HG02623 (cell line): ENCODE results near the gene LRMDA.

Experiments
- ATAC-seq: cut with Tn5 transposase; IDR thresholded peaks from one replicate; pipeline ENCODE4 v1.9.1; 2021; ENCODE audit warnings: moderate library complexity; ENCODE audit not compliant: unreplicated experiment

Gene LRMDA

DNA sequence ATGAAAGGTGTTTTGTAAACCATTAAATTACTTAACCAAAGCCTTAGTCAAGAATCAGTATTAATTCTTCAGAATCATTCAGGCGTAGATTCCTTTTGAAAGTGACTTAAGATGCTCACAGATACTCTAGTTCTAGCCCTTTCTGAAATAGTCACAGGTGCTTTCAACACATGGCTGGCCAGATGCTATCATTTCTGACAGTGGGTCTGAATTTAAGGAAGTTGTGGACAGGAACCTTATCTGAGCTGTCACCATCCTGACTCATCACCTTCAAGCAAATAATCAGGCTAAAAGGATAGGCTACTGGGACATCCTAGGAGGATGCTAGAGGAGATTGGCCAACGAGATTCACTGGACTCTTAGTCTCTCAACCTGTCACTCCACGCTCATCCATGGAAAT is 501.5 kb downstream of the LRMDA start:
- no peak for ATAC-seq

DNA sequence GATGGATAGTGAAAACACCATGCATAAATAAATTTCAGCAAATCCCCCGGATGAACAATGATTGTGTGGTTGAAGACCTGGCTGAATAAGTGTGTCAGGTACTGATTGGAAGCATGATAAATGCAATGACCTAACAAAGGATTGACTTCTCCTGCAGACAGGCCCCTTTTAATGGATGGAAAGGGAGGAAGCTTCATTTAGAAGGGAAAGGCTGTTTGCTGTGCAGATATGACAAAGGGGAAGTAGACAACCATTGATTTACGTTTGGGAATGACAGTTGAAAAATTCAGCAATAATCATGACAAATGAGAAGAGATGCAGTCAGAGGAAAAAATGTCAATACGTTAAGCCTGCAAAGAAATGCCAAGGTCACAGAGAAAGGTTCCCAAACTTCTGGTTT is 503.8 kb downstream of the LRMDA start:
- no peak for ATAC-seq

DNA sequence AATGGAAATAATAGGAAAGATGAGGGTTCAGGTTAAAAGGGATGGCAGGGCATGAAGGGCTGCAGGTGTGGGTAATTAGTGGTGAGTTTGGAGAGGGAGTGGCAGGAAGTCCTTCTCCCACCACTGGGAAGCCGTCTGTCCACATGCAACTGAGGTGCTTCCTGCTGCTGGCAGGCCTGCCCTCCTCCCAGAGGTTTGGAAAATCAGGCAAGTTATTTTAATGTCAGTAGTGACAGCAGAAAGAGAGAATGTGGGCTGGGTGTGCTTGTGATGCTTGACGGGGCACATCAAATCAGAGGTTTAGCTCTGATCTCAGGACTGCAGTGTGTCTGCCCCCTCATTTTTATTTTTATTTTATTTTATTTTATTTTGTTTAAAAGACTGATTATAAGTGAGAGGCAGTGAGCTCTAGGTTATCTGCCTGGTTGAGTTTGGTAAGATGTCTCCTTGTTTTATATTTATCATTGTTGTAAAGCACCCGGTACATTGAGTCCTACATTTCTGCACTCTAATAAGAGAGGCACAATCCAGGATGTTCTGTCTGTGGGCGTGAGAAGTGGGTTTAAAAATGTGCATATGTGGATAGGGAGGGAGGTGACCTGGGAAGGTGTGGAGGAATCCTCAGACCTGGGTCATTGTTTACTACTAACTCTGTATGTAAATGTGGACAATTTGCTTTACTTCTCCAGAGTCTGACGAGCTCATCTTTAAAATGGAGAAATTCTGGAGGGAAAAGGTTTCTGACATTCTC is 504.4 kb downstream of the LRMDA start:
- ATAC-seq: no peak

DNA sequence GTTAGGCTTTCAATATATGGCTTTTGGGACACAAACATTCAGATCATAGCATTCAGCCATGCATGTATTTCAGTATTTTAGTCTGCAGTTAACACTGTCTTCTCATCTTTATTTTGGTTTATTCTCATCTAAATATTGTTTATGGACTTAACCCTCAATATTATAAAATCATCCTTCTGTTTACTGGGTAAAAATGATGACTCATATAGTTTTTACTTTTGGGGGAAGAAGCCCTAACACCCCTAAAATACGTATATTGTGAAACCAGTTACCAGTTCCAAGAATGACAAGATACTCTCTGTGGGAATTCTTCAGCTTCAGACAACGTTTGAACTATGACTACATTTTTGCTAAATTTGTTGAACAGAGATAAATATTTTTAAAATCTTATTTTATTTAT is 505.4 kb downstream of the LRMDA start:
- ATAC-seq: no peak

DNA sequence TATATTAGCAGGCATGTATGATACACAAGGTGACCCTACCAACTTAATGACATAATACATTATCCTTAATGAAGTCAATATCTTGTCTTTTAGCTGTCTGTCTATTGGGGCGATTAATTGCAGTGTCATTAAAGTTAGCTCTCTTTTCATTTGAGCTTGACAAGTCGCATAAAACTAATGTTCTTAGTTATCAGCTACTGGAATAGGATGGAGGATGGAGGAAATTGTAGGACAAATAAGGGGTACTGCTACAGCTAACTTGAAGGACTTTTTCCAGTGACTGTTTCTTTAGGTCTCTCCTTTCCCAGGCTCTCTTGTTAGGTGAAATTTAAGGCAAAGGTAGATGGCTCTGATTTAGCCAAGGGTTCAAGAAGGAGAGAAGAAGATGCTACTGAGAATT is 506.4 kb downstream of the LRMDA start:
- no peak for ATAC-seq

DNA sequence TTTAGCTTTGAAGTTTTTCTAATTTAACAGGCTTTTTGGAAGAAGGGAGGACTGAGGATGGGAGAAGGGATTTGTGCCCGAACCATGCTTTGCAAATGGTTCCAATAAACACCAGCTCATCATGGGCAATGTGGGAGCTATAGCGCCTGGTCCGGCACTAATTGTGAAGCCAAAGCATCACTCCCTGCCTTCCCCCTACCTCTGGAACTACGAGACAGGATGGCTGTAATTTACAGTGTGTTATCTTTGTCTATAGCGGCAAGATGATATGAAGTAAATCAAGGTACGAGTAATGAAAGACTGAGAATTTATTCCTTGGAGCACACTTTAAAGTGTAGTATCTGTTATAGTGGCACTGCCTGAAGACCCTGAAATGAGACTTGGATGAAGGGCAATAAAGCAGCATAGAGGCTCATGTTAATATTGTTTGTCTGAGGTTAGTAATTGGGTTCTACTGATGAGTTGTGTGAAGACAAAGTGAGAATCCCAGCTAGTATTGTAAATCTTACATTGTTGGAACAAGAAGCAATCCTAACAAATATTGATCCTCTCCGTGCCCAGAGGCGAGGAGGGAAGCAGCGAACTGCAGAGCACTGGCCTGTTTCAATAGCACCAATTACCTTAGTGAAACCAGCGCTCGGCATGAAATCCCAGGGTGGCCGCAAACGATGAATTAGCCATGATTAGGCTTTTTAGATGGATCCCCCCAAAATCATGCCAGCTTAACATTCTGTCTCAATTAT is 507.1 kb downstream of the LRMDA start:
- ATAC-seq: no peak

DNA sequence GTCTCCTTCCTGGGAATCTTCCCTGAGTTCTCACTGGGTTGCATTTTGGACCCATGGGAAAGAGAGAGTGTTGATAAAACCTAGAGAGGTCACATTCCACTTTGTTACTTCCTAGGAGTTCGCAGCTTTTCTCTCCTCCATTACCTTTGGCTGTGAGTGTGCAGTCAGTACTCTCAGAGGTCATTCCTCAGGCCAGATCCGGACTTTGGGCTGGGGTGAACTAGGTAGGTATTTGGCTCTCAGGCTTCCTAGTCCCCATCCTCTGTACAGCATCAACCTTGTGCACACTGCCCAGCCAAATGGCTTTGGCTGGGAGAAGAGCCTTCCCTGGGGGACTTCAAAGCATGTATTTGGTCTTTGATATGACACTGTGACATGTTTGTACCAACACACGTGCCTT is 508.1 kb downstream of the LRMDA start:
- no peak for ATAC-seq

DNA sequence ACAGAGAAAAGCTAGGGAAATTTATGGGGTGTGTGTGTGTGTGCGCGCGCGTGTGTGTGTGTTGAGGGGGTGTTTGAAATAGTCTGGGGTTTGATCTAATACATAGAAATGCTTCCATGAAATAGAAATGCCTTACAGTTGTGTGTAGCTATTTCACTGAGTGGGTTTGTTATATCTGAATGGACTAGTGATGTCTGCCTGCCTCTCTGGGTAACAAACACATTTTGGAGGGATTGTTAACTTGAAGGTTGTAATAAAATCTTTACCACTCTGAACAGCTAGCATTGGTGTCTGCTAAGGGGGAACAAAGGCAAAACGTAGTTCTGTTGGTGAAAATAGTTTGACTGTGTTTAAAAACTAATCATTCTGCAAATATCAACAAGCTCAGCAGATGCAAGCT is 509.3 kb downstream of the LRMDA start:
- no peak for ATAC-seq

DNA sequence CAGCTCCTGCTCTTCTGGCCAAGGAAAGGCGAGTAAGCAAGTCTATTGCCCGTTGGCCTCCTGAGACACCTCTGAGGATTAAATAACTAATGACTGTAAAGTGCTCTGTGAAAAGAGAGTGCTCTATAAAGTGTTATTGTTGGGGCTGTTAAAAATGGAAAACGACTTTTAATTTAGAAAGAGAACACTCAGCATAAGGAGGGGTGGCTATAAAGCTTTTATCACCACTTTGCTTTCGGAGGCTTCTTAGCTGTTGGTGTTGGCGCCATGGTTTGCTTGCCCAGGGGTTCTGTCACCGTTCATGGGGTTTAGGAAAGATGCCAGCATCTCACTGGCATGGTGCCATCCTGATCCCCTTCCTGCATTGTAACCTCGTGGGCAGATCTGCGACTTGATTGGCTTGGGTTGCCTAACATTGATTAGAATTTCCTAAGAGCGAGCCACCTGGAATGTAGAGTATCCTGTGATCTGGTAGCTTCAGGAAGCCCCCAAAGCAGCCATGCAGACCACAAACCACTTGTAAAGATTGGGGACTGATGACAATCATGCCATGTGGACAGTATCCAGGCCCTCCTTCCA is 509.9 kb downstream of the LRMDA start:
- ATAC-seq: no peak

DNA sequence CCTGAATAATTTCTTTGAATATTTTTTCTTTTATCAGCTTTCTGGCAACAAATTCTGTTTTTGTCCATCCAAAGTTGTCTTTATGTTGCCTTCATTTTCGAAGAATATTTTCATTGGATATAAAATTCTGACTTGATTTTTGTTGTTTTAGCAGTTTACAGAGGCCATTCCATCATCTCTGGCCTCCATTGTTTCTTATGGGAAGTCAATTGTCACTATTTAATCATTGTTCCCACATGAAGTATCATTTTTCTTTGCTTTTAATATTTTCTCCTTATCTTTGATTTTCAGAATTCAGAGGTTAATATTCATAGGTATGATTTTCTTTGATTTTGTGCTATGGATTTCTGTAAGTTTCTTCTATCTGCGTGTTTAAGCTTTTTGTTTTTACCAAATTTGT is 512.6 kb downstream of the LRMDA start:
- no peak for ATAC-seq

DNA sequence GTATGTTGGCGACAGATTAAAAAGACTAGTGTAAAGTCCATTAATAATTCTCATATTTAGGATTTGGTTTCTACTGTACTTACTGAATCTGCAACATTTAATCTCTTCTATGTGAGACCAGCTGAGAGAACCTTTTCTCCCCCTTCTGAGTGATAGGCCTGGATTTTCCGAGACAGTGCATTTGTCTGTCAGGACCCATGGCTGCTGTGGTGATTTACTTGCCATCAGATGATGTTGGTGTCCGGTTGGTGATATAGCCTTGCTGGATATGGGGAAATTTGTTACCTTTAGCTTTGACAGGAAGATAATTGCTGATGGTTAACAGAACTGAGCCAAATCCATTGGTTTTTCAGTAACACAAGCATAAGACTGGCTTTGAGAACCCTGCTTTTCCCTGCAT is 517.2 kb downstream of the LRMDA start:
- no peak for ATAC-seq

DNA sequence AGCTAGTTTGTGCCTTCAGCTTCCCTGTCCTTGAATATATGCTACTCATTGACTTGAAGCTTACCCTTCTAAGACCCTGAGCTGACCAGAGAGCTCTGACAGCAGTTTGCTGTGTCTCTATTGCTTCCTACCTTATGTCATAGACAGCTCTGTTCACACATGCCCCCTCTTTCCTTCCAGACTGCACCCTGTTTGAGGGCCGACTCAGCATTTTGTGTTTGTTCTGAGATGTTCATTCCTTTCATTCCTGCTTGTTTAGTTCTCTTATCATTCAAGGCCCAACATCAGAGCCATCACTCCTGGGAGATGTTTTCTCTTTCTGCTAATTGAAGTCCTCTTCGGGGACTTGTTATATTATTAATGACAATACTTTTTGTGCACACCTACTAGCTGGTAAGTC is 518.9 kb downstream of the LRMDA start:
- no peak for ATAC-seq

DNA sequence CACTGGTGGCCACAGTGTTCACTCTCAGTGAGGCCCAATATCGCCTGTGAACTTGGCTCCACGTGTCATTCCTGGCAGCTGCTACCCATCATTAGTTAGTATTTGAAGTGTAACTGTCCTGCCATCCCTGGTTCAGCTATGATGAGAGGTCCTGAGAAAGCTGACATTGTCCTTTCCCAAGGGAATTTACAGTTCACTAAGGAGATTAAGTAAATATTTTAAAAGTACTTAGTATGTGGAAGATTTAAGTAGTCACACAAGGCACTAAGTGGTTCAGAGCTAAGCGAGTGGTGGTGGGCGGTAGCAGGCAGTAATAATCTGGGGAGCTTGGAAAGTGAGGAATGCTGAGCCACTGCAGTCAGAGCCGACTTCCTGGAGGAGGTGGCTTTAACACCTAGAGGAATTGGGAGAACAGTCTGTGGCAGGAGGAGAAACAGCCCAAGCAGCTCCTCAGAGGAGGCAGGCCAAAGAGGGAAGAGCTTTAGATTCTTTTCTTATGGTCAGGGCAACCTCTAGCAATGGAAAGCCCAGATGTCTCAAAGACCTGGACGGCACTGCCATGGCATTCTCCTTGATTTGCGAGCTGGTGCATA is 519.7 kb downstream of the LRMDA start:
- ATAC-seq: no peak

DNA sequence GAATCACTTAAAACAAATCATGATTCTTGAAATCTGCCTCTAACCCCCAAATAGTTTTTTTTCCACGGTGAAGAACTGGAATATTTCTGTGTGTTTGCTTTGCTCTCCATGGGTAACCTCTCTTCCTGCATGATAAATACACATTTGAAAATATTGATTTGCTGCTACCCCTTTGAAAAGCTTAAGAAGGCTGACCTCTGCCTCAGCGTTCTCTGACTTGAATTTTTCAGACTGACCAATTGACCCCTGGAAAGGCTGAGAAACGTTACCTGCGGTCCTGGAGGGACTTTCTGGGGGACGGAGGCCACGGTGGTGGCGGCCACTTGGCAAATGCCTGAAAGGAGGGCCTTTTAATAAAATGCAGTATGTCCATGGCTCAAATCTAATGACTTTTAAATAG is 520.2 kb downstream of the LRMDA start:
- ATAC-seq: no peak

DNA sequence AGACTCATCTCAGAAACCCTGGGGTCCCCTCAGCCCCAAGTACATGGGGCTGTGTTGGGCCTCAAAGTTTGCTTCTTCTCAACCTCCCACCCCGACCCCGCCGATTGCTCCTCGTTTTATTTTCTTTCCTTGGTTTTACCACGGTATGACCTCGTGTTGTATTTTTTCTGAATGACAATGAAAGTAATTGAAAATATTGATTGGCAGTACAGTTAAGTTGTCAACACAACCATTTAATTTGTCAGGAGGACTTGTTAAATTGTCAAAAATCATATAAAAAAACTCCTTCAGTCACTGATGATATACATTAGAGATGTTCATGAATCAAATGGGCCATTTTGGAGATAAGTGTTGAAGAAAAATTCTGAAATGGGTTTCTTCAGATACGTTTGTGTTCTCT is 520.7 kb downstream of the LRMDA start:
- no peak for ATAC-seq

DNA sequence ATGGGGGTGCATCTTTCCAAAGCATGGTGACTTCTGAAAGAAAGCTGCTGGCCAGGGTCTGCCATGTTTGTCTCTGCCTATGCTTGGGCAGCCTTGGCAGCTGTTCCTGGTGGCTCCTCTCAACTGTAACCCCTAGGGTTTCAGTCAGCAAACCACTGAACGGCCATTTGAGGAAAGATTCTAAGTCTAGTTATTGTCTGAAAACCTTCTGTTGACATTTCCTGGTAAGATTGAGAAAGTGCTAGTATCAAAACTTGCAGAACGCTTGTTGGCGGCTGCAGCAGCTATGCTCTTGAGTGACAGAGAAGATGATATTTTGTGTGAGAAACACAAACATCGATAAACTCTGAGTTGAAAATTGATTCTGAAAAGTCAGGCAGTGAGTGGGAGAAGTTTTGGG is 523.1 kb downstream of the LRMDA start:
- ATAC-seq: no peak

DNA sequence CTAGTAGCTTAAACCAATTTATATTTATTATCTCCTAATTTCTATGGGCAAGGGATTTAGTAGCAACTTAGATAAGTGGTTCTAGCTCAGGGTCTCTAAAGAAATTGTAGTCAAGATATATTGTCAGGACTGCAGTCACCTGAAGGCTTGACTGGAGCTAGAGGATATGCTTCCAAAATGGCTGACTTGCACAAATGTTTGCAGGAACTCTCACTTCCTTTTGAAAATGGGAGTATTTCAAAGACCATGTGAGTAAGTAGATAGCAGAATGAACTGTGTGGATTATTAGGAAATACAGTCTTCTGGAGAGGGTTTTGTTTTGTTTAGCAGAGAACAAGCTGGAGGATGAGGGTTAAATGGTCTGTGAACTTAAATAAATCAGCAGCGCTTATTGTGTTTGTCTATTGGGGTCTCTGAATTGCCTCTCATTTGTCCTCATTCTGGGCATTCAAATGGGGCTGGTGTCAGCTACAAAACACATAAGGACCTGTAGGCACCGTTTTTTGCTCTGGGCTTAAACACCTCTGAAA is 524.6 kb downstream of the LRMDA start:
- no peak for ATAC-seq

DNA sequence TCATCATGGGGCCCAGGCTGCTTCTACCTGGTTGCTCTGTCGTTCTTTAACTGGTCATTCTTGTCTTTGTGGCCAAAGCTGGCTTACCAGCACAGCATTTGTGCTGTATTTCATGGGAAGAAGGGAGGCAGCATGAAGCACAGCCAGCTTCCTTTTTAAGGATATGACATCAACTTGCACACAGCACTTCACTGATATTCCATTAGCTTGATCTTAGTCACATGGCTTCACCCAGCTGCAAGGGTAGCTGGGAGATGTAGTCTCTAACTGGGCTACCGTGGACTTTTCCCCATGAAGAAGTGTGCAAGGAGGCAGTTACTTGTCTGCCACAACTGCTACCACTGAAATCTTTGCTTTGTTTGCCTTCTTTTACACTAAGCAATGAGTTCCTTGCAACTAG is 525.2 kb downstream of the LRMDA start:
- ATAC-seq: no peak

DNA sequence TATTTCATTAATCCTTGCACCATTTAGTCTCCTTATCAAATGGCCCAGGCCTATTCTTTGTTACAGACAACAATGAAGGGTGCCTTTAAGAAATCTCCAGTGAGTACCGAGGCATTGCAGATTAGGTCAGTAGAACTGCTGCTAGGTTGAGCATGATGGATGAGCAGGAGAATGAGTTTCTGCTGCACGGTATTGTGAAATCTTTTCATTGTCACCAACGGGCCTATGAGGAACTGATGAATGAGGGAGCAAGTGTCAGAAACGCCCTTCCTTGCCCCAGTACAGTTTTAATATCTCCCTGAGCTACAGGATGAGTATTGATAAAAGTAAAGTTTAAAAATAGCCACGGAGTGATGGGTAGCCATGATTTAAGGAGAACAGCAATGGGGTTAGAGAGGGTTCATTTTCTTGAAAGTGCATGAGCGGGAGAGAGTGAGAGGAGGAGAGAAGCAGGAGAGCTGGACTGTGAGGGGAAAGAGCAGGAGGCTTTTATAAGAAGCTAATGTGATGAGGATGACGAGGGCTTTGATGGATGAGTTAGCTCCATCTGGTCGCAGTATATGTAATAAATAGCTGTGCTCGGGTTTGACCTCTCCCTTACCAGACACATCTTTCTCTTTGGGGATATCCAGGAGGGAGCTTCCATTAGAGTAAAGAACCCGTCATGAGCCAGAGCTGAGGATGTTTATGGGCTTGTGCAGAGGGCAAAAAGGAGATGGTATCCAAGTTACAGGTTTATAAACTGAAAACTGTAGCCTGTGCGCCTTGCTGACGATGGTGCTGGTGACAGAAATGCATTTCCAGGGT is 526.1 kb downstream of the LRMDA start:
- no peak for ATAC-seq

DNA sequence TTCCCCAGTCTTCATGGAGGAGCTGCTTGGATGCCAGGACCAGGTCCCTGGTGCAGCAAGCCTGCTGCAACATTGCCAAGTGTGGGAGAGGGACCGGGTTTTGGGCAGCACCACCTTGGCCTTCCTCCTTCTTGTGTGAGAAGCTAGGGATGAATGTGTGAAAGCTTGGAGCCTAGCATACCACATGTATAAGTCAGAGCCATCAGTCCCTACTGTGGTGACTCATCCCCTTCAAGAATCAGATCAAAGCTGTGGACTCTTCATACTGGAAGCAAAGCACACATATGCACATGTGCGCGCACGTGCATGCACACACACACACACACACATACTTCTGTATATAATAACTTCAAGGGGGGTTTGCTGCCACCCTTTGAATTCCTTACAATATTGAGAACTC is 527.8 kb downstream of the LRMDA start:
- no peak for ATAC-seq

DNA sequence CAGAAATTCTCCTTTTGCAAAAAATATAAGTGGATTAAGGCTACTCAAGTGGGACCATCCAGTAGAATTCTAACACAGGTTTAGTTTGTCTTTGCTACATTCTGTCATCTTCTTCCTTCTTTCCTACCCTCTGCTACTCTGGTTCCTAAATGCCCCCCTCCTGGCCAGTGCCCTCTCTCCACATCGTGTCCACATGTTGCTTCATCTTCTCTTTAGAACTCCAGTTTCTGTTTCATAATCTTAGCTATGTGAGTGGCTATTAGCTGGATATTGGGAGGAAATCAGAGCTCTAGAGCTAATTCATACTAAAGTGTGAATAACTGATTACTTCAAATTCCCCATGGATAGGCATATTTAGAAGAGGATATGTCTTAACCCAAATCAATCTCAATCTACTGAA is 528.5 kb downstream of the LRMDA start:
- ATAC-seq: no peak
